HEK293T (cell line): ENCODE data around the gene KLHL33.

ENCODE experiments used
- CTCF ChIA-PET: fragments of 350-600 bp; formaldehyde crosslinking; extraction: SDS; loops from one replicate; lab custom pipeline; 2021; ENCODE audit warnings: antibody characterized with exemption, inconsistent platforms; lab: Yijun Ruan, JAX
- POLR2A ChIA-PET: fragments of 350-600 bp; formaldehyde crosslinking; extraction: SDS; loops from one replicate; lab custom pipeline; 2020; ENCODE audit warnings: antibody characterized with exemption, inconsistent platforms; lab: Yijun Ruan, JAX
- DNase-seq: peaks from one replicate; pipeline ENCODE4 v3.0.0; 2012; ENCODE audit warnings: mixed read lengths; ENCODE audit errors: extremely low spot score
- ARNT ChIP-seq: fragments of 450-650 bp; IDR thresholded peaks from 2 replicates; pipeline ENCODE4 v1.6.1; 2017; ENCODE audit warnings: mild to moderate bottlenecking
- BHLHE40 ChIP-seq: fragments of 450-650 bp; IDR thresholded peaks from 2 replicates; pipeline ENCODE4 v1.6.1; 2016; ENCODE audit warnings: mild to moderate bottlenecking, moderate library complexity, borderline replicate concordance
- CTBP1 ChIP-seq: fragments of 450-650 bp; IDR thresholded peaks from 2 replicates; pipeline ENCODE4 v1.6.1; 2016; ENCODE audit warnings: borderline replicate concordance
- ELF4 ChIP-seq: fragments of 450-650 bp; IDR thresholded peaks from 2 replicates; pipeline ENCODE4 v1.6.1; 2017; ENCODE audit warnings: antibody characterized with exemption
- FOXA1 ChIP-seq: fragments of 450-650 bp; IDR thresholded peaks from 2 replicates; pipeline ENCODE4 v1.6.1; 2016; ENCODE audit warnings: mild to moderate bottlenecking
- FOXK2 ChIP-seq: fragments of 450-650 bp; IDR thresholded peaks from 2 replicates; pipeline ENCODE4 v1.6.1; 2016; ENCODE audit warnings: mild to moderate bottlenecking
- FOXM1 ChIP-seq: fragments of 450-650 bp; IDR thresholded peaks from 2 replicates; pipeline ENCODE4 v1.6.1; 2017; ENCODE audit warnings: mild to moderate bottlenecking, borderline replicate concordance
- HDGF ChIP-seq: fragments of 450-650 bp; IDR thresholded peaks from 2 replicates; pipeline ENCODE4 v1.6.1; 2017; ENCODE audit warnings: antibody characterized with exemption, borderline replicate concordance
- L3MBTL2 ChIP-seq: fragments of 450-650 bp; conservative IDR thresholded peaks from 2 replicates; pipeline ENCODE4 v1.6.1; 2016; ENCODE audit warnings: mild to moderate bottlenecking
- LEF1 ChIP-seq: fragments of 450-650 bp; IDR thresholded peaks from 2 replicates; pipeline ENCODE4 v1.6.1; 2017; ENCODE audit warnings: mild to moderate bottlenecking, borderline replicate concordance
- NFRKB ChIP-seq: fragments of 450-650 bp; IDR thresholded peaks from 2 replicates; pipeline ENCODE4 v1.6.1; 2016; ENCODE audit warnings: mild to moderate bottlenecking, moderate library complexity
- SP1 ChIP-seq: fragments of 450-650 bp; IDR thresholded peaks from 2 replicates; pipeline ENCODE4 v1.6.1; 2017
- SUZ12 ChIP-seq: fragments of 450-650 bp; IDR thresholded peaks from 2 replicates; pipeline ENCODE4 v1.6.1; 2016; ENCODE audit warnings: mild to moderate bottlenecking
- TARDBP ChIP-seq: fragments of 450-650 bp; IDR thresholded peaks from 2 replicates; pipeline ENCODE4 v1.6.1; 2016
- ZNF384 ChIP-seq: fragments of 450-650 bp; IDR thresholded peaks from 2 replicates; pipeline ENCODE4 v1.6.1; 2016
- TF ChIP-seq, protein P1 (sequence below): fragments of 450-650 bp; IDR thresholded peaks from 2 replicates; pipeline ENCODE4 v1.6.1; 2016

Gene KLHL33

DNA sequence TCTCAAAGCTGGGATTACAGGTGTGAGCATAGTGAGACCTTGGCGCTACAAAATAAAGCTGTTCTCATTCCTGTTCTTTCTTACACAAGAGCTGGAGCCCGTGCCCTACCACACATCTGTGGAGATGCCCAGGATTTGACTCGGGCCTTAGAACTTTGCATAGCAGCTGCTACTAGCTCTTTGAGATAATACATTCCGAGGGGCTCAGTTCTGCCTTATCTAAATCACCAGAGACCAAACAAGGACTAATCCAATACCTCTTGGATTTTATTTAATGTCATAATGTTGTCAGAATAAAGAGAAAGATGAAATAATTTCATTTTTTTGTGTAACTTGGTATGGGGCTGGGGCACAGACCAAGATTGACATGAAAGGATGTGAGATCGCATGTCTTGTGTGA, 40.8 kb upstream of the KLHL33 start:
- TF ChIP-seq NFRKB (no peak), ELF4 (no peak), CTBP1 (no peak), LEF1 (no peak), HDGF (no peak), SP1 (no peak), FOXM1 (no peak)
- POLR2A ChIA-PET = interaction anchor here (1.7 to 2.1 kb wide), 2 partner anchors 15 to 21 kb away, joined by 6 to 7 read pairs; partner anchors contain the start of genes APEX1 and PIP4P1
- CTCF ChIA-PET = no interaction called here
- DNase-seq = no peak

DNA sequence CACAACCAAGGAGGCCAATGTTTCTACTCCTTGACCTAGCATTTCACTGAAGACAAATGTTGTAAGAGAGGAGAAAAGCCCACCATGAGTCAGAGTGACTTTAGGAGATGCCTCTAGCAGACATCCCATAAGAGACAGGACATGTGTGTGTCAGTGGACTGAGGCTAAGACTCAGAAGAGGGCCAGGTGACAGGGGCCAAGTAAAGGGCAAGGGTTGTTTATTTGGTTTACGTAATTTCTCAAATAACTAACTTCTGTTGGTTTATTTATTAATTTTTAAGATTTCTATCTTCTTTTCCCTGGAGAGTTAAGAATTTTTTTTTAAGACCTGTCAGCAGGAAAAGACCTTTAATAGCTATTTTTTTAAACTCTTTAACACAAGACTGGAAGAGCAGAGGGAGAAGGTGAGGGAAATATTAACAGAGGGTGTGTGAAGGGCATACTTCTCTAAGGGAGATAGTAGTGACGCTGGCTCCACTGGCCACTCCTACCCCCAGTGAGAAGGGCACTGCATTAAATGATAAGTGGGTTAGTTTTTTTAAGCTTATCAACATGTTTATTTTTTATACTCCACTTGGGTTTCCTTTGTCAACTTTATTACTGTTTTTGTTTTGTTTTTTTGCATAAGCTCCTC, 36.7 kb upstream of the KLHL33 start:
- ChIA-PET POLR2A (no interaction called here), CTCF (interaction anchor here (0.6 kb wide), 1 partner anchor 158 kb away, joined by 3 read pairs; no protein-coding TSS in a partner anchor)
- no peak for DNase-seq
- no peak for TF ChIP-seq LEF1
- no peak for TF ChIP-seq TARDBP

DNA sequence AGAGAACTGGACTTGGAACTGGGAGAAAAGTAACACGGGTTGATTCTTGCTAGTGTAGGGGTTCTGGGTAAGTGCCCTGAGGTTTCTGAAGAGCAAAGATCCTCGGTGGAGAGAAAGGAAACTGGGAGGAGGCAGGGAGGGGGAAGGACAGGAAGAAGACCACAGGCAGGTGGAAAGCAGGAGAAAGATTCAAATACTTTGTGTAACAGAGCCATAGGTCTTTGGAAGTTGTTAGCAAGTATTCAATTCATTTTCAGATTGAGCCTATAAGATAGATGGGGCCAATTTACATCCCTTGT, 34.6 kb upstream of the KLHL33 start:
- ChIA-PET CTCF (no interaction called here), POLR2A (interaction anchor here (1.4 to 4.0 kb wide), 8 partner anchors 10 to 140 kb away, joined by 3 to 47 read pairs (median 11); partner anchors contain the start of genes APEX1, OSGEP, PARP2 and PIP4P1)
- TF ChIP-seq ELF4 = no peak
- TF ChIP-seq TARDBP = no peak
- TF ChIP-seq SUZ12 = no peak
- TF ChIP-seq ZNF384 = no peak
- TF ChIP-seq CTBP1 = no peak
- no peak for TF ChIP-seq BHLHE40
- no peak for TF ChIP-seq NFRKB
- TF ChIP-seq, protein P1, sequence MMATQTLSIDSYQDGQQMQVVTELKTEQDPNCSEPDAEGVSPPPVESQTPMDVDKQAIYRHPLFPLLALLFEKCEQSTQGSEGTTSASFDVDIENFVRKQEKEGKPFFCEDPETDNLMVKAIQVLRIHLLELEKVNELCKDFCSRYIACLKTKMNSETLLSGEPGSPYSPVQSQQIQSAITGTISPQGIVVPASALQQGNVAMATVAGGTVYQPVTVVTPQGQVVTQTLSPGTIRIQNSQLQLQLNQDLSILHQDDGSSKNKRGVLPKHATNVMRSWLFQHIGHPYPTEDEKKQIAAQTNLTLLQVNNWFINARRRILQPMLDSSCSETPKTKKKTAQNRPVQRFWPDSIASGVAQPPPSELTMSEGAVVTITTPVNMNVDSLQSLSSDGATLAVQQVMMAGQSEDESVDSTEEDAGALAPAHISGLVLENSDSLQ = no peak
- no peak for TF ChIP-seq ARNT
- no peak for TF ChIP-seq FOXM1
- TF ChIP-seq LEF1 = no peak
- no peak for TF ChIP-seq L3MBTL2
- TF ChIP-seq FOXK2 = no peak
- TF ChIP-seq HDGF = no peak
- no peak for TF ChIP-seq SP1
- no peak for TF ChIP-seq FOXA1
- DNase-seq = no peak

DNA sequence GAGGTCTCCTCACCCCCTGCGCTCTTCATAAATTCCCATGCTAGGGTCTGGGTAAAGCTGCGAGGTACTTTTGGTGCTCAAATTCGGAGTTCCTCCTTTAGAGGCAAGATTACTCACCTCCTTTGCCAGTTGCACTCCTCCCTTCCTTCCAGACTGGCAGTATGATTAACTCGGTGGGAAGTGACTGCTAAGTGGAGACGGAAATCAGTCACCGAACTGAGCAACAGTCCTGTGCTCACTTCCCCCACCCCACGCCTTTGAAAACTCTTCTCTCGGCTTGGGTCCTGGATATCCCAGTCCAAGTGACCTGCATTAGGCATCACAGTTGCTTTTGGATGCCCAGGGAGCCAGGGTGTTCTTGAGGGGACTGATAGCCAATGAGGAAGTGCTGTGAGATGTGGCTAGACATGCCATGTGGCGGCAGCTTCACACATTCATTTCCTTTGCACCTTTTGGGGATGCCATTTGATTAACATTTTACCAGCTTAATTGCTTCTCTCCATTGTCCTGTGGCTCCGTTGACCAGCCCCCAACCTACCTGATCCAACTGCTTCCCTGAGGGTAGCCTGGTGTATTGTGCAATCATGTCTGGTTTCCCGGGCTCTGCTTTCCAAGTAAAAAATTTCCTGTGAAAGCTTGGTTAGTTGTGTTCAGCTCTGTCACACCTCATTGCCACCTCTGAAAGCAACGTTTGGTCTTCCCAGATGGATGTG, 34.1 kb upstream of the KLHL33 start:
- CTCF ChIA-PET = interaction anchor here (0.5 to 0.9 kb wide), 4 partner anchors 8 to 140 kb away, joined by 3 to 6 read pairs (median 4); no protein-coding TSS in a partner anchor
- POLR2A ChIA-PET = interaction anchor here (0.7 to 4.0 kb wide), 22 partner anchors 8 to 213 kb away, joined by 3 to 47 read pairs (median 4); partner anchors contain the start of genes APEX1, OSGEP, PARP2 and PIP4P1
- TF ChIP-seq LEF1 (no peak), L3MBTL2 (peak; percentile 41)
- DNase-seq = peak; percentile 31

DNA sequence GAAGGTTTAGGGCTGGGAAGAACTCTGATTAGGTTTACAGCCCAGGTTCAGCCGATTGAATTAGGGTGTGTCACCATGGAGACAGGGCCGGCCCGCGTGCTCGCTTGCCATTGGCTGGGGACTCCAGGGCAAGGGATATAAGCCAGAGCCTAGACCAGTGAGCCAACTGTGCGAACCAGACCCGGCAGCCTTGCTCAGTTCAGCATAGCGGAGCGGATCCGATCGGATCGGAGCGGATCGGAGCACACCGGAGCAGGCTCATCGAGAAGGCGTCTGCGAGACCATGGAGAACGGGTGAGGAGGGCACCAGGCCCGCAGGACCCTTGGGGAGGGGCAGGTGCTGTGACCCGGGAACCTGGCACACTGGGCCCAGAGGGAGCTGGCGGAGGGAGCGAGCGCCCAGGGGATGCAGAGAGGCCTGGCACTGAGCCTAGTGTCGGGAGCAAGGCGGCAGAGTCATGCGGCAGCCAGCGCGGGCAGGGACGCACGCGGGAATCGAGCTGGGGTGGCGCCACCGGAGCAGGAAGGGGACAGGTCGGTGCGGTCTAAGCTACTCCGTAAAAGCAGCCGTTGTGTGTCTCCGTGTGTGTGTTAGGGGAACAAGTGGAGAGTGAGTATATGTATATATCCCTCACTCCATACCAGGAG, 33.4 kb upstream of the KLHL33 start, which contains the start of gene PNP:
TSS of gene PNP (plus strand) at position 165 of the 648 bp plus-strand sequence. CDS start at position 284, 119 bp downstream.
- CTCF ChIA-PET = interaction anchor here (0.5 to 0.9 kb wide), 6 partner anchors 9 to 716 kb away, joined by 3 to 6 read pairs (median 4); partner anchors contain the start of gene TTC5
- POLR2A ChIA-PET = interaction anchor here (0.7 to 4.0 kb wide), 22 partner anchors 9 to 214 kb away, joined by 3 to 47 read pairs (median 4); partner anchors contain the start of genes APEX1, OSGEP, PARP2 and PIP4P1
- TF ChIP-seq L3MBTL2 = peak; percentile 39
- no peak for TF ChIP-seq HDGF
- peak; percentile 88 for TF ChIP-seq ELF4
- TF ChIP-seq FOXA1 = no peak
- no peak for TF ChIP-seq ZNF384
- DNase-seq = peak; percentile 93

DNA sequence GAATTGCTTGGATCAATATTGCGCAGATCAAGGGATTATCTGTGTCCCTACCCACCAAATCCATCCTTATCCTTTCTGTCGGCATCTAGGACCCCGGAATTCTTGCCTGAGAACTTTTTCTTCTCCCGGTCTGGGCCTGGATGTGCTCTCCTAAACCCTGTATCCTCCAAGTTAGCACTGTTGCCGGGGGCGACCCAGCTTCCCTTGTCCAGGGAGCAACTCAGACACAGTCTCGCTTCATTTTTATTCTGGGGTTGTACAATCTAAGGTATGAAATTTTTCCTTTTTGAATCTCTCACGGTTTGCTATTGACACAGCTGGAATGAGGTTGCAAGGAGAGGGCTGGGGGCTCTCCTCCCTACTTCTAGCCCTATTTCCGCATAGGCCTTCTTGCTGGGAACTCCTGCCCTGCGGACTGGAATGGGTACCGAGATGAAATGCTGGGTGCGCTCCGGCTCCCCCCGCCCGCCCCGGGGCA, 32.8 kb upstream of the KLHL33 start:
- ChIA-PET CTCF (interaction anchor here (0.6 to 0.7 kb wide), 2 partner anchors 53 to 163 kb away, joined by 3 to 4 read pairs; partner anchors contain the start of gene TTC5), POLR2A (interaction anchor here (1.3 to 4.0 kb wide), 6 partner anchors 9 to 126 kb away, joined by 4 to 47 read pairs (median 14); partner anchors contain the start of genes APEX1, OSGEP, PARP2 and PIP4P1)
- no peak for DNase-seq
- no peak for TF ChIP-seq ARNT
- no peak for TF ChIP-seq NFRKB
- TF ChIP-seq FOXA1 = no peak
- no peak for TF ChIP-seq BHLHE40
- TF ChIP-seq ELF4 = no peak
- TF ChIP-seq SUZ12 = no peak
- no peak for TF ChIP-seq CTBP1
- no peak for TF ChIP-seq SP1
- TF ChIP-seq, protein P1 = no peak
- TF ChIP-seq ZNF384 = no peak
- TF ChIP-seq FOXM1 = no peak
